ENCODE results near the gene DUS2. TPM values are rescaled to one million over a fixed set of nuclear protein-coding genes. Genes with fewer than 3 reads are reported as not detected.
A peak's percentile ranks its signal among the peaks of the same experiment; 100 is the strongest.

DUS2 gene
- total RNA-seq, 1 donor from 2014 or later: 24.1 TPM

DNA sequence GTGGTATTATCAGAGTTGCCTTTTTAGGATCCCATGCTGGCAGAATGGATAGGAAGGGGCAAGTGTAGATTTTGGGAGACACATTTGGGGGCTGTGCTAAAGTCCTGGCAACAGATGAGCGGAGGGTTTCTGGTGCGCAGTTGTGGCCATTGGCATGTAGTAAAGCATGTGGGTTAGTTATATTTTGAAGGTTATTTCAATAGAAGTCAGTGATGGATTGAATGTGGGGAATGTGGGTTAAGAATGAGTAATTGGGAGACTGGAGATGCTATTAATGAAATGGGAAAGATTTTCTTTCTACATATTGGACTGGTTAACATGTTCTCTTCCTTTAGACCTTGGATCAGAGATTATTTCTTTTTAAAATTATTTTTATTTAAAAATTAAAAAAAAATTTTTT is 10.0 kb downstream of the DUS2 start:
- Mint-ChIP-seq H3K27ac (peak overlapping the region; percentile 30), H3K36me3 (peaks cover 8% of the 10 kb centered on the region), H3K4me3 (no peak overlapping the region), H3K9me3 (no peaks in the 10 kb centered on the region), H3K27me3 (no peaks in the 10 kb centered on the region), H3K4me1 (ENCODE audit: unreplicated experiment) (peaks cover 9% of the 10 kb centered on the region)
- TF ChIP-seq, protein P1, sequence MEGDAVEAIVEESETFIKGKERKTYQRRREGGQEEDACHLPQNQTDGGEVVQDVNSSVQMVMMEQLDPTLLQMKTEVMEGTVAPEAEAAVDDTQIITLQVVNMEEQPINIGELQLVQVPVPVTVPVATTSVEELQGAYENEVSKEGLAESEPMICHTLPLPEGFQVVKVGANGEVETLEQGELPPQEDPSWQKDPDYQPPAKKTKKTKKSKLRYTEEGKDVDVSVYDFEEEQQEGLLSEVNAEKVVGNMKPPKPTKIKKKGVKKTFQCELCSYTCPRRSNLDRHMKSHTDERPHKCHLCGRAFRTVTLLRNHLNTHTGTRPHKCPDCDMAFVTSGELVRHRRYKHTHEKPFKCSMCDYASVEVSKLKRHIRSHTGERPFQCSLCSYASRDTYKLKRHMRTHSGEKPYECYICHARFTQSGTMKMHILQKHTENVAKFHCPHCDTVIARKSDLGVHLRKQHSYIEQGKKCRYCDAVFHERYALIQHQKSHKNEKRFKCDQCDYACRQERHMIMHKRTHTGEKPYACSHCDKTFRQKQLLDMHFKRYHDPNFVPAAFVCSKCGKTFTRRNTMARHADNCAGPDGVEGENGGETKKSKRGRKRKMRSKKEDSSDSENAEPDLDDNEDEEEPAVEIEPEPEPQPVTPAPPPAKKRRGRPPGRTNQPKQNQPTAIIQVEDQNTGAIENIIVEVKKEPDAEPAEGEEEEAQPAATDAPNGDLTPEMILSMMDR (conservative IDR thresholded peaks at IDR 0.05): no peak
- no peak for DNase-seq (ENCODE audit: extremely low spot score, unreplicated experiment)

DNA sequence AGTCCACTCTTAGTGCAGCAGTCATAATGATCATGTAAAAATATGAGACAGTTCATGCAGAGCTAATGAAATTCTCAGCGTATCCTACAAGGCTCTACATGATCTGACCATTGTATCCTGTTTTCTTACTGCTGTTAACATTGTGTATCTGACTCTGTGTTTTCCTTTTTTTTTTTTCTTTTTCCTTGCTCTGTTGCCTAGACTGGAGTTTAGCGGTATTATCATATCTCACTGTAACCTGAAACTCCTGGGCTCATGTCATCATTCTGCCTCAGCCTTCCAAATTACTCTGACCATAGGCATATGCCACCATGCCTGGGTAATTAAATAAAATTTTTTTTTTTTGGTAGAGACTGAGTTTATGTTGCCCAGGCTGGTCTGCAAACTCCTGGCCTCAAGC is 12.1 kb downstream of the DUS2 start:
- H3K9me3 Mint-ChIP-seq: no peaks in the 10 kb centered on the region
- TF ChIP-seq, protein P1 (conservative IDR thresholded peaks at IDR 0.05): no peak
- peaks cover 11% of the 10 kb centered on the region for H3K36me3 Mint-ChIP-seq
- peaks cover 9% of the 10 kb centered on the region for H3K4me1 Mint-ChIP-seq (ENCODE audit: unreplicated experiment)
- no peak for DNase-seq (ENCODE audit: extremely low spot score, unreplicated experiment)
- H3K4me3 Mint-ChIP-seq: no peak overlapping the region
- H3K27me3 Mint-ChIP-seq: no peaks in the 10 kb centered on the region
- no peak overlapping the region for H3K27ac Mint-ChIP-seq

DNA sequence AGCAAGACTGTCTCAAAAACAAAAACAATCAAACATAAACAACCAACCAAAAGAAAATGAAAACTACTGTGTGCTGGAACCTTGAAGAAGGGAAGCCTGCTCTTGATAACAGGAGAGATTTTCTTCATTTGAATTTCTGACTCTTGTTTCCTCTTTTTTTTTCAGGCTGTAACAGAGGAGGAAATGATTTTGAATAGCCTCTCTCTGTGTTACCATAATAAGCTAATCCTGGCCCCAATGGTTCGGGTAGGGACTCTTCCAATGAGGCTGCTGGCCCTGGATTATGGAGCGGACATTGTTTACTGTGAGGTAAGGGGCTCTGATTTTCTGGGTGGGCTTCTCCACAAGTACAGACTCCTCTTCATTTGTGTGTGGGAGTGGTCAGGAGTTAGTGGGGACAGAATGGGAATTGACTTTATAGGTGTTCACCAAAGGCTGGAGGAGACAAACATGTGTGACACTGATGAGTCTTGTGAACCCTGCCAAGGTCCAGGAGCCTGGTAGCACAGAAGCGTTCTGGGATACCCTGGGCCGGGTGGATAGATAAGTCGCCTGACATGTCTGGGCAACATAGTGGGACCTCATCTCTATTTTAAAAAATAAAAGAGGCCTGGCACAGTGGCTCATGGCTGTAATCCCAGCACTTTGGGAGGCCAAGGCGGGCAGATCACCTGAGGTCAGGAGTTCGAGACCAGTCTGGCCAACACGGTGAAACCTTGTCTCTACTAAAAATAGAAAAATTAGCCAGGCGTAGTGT is 14.9 kb downstream of the DUS2 start:
- TF ChIP-seq, protein P1 (conservative IDR thresholded peaks at IDR 0.05): no peak
- H3K27me3 Mint-ChIP-seq: no peaks in the 10 kb centered on the region
- H3K36me3 Mint-ChIP-seq: peaks cover 10% of the 10 kb centered on the region
- DNase-seq (ENCODE audit: extremely low spot score, unreplicated experiment): no peak
- peaks cover 4% of the 10 kb centered on the region for H3K4me1 Mint-ChIP-seq (ENCODE audit: unreplicated experiment)
- H3K27ac Mint-ChIP-seq: no peak overlapping the region
- no peaks in the 10 kb centered on the region for H3K9me3 Mint-ChIP-seq
- H3K4me3 Mint-ChIP-seq: no peak overlapping the region

DNA sequence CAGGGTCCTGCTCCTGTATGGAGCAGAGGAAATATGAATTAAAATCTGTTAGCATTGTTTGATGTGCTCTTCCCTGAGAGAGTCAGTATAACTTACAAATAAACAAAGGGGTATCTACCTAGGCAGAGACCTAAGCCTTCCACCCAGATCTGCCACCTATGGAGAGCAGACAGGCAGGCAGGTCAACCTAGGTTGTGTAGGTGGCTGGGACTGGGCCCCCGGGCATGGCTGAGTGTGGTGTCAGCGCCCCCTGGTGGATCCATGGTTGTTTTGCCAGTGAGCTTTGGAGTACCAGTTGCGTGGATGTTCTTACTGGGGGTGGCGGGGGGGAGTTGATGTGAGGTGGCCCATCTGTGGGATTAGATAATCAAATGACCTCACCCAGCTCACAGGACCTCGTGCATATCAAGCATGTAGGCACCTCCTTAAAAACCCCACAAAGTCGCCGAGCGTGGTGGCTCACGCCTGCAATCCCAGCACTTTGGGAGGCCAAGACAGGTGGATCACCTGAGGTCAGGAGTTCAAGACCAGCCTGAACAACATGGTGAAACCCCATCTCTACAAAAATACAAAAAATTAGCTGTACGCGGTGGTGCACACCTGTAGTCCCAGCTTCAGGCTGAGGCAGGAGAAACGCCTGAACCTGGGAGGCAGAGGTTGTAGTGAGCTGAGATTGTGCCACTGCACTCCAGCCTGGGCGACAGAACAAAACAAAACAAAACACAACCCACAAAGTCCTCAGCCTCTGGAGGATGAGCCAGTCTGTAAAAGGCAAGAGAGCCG is 17.6 kb downstream of the DUS2 start:
- Mint-ChIP-seq H3K9me3 (no peaks in the 10 kb centered on the region), H3K36me3 (peaks cover 10% of the 10 kb centered on the region), H3K4me3 (no peak overlapping the region), H3K27ac (no peak overlapping the region), H3K27me3 (no peaks in the 10 kb centered on the region), H3K4me1 (ENCODE audit: unreplicated experiment) (no peaks in the 10 kb centered on the region)
- DNase-seq (ENCODE audit: extremely low spot score, unreplicated experiment): peak; percentile 85
- TF ChIP-seq, protein P1 (conservative IDR thresholded peaks at IDR 0.05): peak; percentile 85

DNA sequence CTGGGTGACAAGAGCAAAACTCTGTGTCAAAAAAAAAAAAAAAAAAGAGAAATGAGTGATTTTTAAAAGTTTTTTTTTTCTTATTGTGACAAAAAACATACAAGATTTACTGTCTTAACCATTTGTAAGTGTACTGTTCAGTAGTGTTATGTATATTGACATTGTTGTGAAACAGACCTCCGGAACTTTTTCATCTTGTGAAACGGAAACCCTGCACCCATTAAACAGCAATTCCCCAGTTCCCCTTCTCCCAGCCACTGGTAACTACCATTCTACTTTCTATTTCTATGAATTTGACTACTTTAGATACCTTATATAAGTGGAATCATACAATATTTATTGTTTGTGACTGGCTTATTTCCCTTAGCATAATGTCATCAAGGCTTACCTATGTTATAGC is 18.7 kb downstream of the DUS2 start:
- Mint-ChIP-seq H3K4me1 (ENCODE audit: unreplicated experiment) (no peaks in the 10 kb centered on the region), H3K4me3 (no peak overlapping the region), H3K9me3 (no peaks in the 10 kb centered on the region), H3K27ac (no peak overlapping the region), H3K36me3 (peaks cover 10% of the 10 kb centered on the region), H3K27me3 (no peaks in the 10 kb centered on the region)
- TF ChIP-seq, protein P1 (conservative IDR thresholded peaks at IDR 0.05): no peak
- DNase-seq (ENCODE audit: extremely low spot score, unreplicated experiment): no peak
